Stomach (tissue), 9 donors: ENCODE measurements around the gene OR51B4. TPM values are rescaled to one million over a fixed set of nuclear protein-coding genes. Genes with fewer than 3 reads are reported as not detected.
"Not testable (repeated sequence)": the region's sequence is repeated elsewhere in the genome, so short reads cannot be mapped to it uniquely, and the experiment has no call there.

Experiments
- DNase-seq, 2 donors: peaks; one replicate each; pipeline versions ENCODE4 v3.0.0 to v3.0.0-alpha.2; 2013 to 2019
- H3K27ac ChIP-seq, 5 donors: fragments of 200-600 bp in 4 of 5; sonication (generic) in 4 of 5; one replicate each; pipeline ENCODE4 v1.5.1; 2013 to 2019; ENCODE audit warnings: mild to moderate bottlenecking in 1 of 5, moderate library complexity in 1 of 5
- H3K27me3 ChIP-seq, 3 donors: fragments of 200-600 bp; sonication (generic); one replicate each; pipeline ENCODE4 v1.5.1; 2017 to 2019; ENCODE audit warnings: mixed run types in 1 of 3
- H3K36me3 ChIP-seq, 4 donors: fragments of 200-600 bp; sonication (generic); 1 replicate in 3 of 4; 2 replicates in 1 of 4; pipeline ENCODE4 v1.5.1; 2016 to 2019
- H3K4me1 ChIP-seq, 4 donors: fragments of 200-600 bp; sonication (generic); one replicate each; pipeline ENCODE4 v1.5.1; 2016 to 2019
- H3K4me3 ChIP-seq, 4 donors: fragments of 200-600 bp; sonication (generic) in 3 of 4; one replicate each; pipeline ENCODE4 v1.5.1; 2016 to 2019; ENCODE audit warnings: mild to moderate bottlenecking in 1 of 4
- H3K9me3 ChIP-seq, 4 donors: fragments of 200-600 bp; sonication (generic); one replicate each; pipeline ENCODE4 v1.5.1; 2016 to 2019
- CTCF ChIP-seq, 7 experiments: fragments of 450-650 bp in 4 of 7; fragments of 200-600 bp in 3 of 7; sonication (generic) in 3 of 7; IDR thresholded peaks; one replicate each; pipeline ENCODE4 v1.5.1; 2016 to 2019; ENCODE audit warnings: antibody characterized with exemption in 7 of 7, control low read depth in 2 of 7, mild to moderate bottlenecking in 1 of 7
- EP300 ChIP-seq: sonication (generic); formaldehyde crosslinking; IDR thresholded peaks from one replicate; pipeline ENCODE4 v1.6.1; 2017; ENCODE audit warnings: antibody characterized with exemption
- POLR2A ChIP-seq, 4 donors: fragments of 450-650 bp; IDR thresholded peaks; one replicate each; pipeline ENCODE4 v1.6.1; 2016; ENCODE audit warnings: antibody characterized with exemption in 4 of 4, control low read depth in 2 of 4, mild to moderate bottlenecking in 1 of 4, moderate library complexity in 1 of 4
- POLR2AphosphoS5 ChIP-seq, 3 donors: sonication (generic); formaldehyde crosslinking; IDR thresholded peaks; one replicate each; pipeline ENCODE4 v1.6.1; 2016; ENCODE audit warnings: antibody characterized with exemption in 3 of 3
- WGBS, 5 donors: extraction: QIAGEN DNeasy Blood & Tissue Kit in 3 of 5; methylation state at CpG; one replicate each; pipeline versions ENCODE4 v1.1.5 to v1.1.7; 2013 to 2018; 5-methylcytosine and 5-hydroxymethylcytosine counted together
- intact Hi-C: fragments of 100-400 bp; cut with DNase I; formaldehyde crosslinking; loops from one replicate; pipeline ENCODE4 v1.15.1; 2023; ENCODE audit warnings: low total_unique reads
- polyA plus RNA-seq, 3 donors: library from polyadenylated mRNA; stranded (reverse); fragments of 200-250 nt; gene quantifications; one replicate each; pipeline ENCODE4 v1.2.3, GENCODE V29; 2013
- total RNA-seq, 5 donors: library from RNA; depleted of rRNA; stranded (reverse); fragments of >200 nt; gene quantifications; one replicate each; pipeline versions ENCODE4 v1.1.0 to v1.2.3, GENCODE V29; 2014 to 2016
- donor health status: healthy with polysubstance abuse.
- donor health status: Bipolar disorder and iron deficiency.
- donor health status: healthy.

The OR51B4 gene
- total and polyA plus RNA-seq, 8 donors: not detected

DNA sequence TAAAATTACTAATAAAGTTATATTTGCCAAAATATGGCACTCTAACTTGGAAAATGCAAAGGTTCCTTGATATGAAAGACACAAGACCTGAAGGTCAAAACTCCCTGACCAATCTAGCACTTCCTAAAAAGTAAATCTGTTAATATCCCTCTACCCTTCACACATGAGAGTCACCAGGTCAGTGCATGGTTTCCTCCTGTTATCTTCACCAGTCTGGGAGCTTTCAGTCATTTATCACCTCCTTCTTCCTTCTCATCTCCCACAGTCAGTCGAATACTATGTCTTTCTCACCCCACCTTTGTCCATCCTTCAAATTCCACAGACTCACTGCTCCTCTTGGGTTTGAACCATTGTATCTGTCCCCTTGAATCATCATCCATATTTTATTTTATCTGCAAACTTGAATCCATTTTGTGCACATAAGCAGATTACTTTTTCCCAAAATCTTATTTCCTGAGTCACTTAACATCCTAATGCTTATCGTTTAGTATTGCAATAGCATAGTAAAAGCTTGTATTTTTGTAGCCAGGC lies 34.6 kb downstream of the OR51B4 start:
- Histone ChIP-seq H3K27ac (no peak overlapping the region), H3K4me3 (no peak overlapping the region), H3K9me3 (peaks cover 0 to 10% (median 2%) of the 10 kb centered on the region in 4 donors), H3K36me3 (no peaks in the 10 kb centered on the region), H3K4me1 (no peaks in the 10 kb centered on the region), H3K27me3 (no peaks in the 10 kb centered on the region)
- TF ChIP-seq POLR2AphosphoS5 (IDR thresholded peaks at IDR 0.05) (no peak), POLR2A (IDR thresholded peaks at IDR 0.05) (no peak), CTCF (IDR thresholded peaks at IDR 0.05) (no peak), EP300 (no peak)
- 74 to 87% (median 84%) methylated on average over 2 of the region's 2 CpGs for WGBS, 5 donors
- DNase-seq: no peak
- intact Hi-C loops: no loop called here

DNA sequence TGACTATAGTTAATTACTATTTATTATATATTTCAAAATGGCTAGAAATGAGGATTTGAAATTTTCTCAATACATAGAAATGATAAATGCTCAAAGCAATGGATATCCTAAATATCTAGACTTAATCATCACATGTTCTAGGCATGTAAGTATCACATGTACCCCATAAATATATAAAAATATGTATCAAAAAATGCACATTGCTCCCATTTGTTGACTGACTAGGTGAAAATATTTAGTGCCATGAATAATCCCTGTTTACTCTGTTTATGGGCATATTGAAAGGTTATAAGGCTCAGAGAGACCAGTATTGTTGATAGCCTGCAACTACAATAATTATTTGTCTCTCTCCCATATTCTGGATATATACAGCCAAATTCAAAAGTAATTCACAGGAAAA lies 35.1 kb downstream of the OR51B4 start:
- Histone ChIP-seq H3K27me3 (no peaks in the 10 kb centered on the region), H3K9me3 (peaks cover 0 to 12% (median 4%) of the 10 kb centered on the region in 4 donors), H3K4me3 (no peak overlapping the region), H3K4me1 (no peaks in the 10 kb centered on the region), H3K27ac (no peak overlapping the region), H3K36me3 (no peaks in the 10 kb centered on the region)
- TF ChIP-seq EP300 (no peak), POLR2AphosphoS5 (IDR thresholded peaks at IDR 0.05) (no peak), POLR2A (IDR thresholded peaks at IDR 0.05) (no peak)
- DNase-seq: no peak
- intact Hi-C loops: no loop called here

DNA sequence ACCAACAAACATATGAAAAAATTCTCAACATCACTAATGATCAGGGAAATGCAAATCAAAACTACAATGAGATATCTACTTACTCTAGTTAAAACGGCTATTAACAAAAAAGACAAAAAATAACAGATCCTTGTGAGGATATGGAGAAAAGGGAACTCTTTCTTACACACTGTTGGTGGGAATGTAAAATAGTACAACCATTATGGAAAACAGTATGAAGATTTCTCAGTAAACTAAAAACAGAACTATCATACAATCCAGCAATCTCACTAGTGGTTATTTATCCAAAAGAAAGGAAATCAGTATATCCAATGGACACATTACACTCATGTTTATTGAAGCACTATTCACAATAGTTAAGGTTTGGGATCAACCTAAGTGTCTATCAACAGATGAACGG lies 35.9 kb downstream of the OR51B4 start:
- Histone ChIP-seq H3K27ac (no peak overlapping the region), H3K36me3 (no peaks in the 10 kb centered on the region), H3K4me1 (no peaks in the 10 kb centered on the region), H3K9me3 (peaks cover 0 to 17% (median 7%) of the 10 kb centered on the region in 4 donors), H3K4me3 (no peak overlapping the region), H3K27me3 (no peaks in the 10 kb centered on the region)
- intact Hi-C loops: no loop called here
- WGBS, 5 donors: 43 to 63% (median 48%) methylated on average over 2 of the region's 2 CpGs
- no peak for TF ChIP-seq CTCF (IDR thresholded peaks at IDR 0.05)
- no peak for DNase-seq

- intact Hi-C loops: no loop called here
- Histone ChIP-seq H3K27me3 (no peaks in the 10 kb centered on the region), H3K9me3 (peaks cover 0 to 21% (median 9%) of the 10 kb centered on the region in 4 donors), H3K4me1 (no peaks in the 10 kb centered on the region), H3K4me3 (no peak overlapping the region), H3K27ac (no peak overlapping the region), H3K36me3 (no peaks in the 10 kb centered on the region)
- no peak for DNase-seq
- TF ChIP-seq EP300 (no peak), POLR2A (IDR thresholded peaks at IDR 0.05) (no peak), CTCF (IDR thresholded peaks at IDR 0.05) (no peak), POLR2AphosphoS5 (IDR thresholded peaks at IDR 0.05) (no peak)
- 68 to 80% (median 73%) methylated on average over 6 to 7 of the region's 7 CpGs for WGBS, 5 donors
Observed at GRCh38 chr11:5258543-5259262, 43.0 kb downstream of the OR51B4 start.

DNA sequence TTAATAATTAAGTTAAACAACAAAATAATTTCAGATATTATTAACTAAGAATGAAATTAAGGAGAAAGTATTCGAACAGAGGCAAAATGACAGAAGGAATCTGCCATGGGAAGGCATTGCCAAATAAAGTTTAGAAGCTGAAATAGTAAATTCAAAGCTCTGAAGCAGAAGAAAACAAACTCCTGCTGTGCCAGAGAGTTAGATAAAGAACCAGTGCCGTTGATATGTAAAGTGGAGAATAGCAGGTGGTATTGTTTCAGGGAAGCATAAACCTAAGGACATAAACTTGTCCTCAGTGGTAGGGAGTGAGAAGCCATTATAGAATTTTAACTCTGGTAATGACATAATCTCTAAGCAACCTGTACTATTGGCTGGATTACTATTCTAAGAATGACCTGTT lies 44.5 kb downstream of the OR51B4 start:
- Histone ChIP-seq H3K9me3 (peaks cover 0 to 19% (median 5%) of the 10 kb centered on the region in 4 donors), H3K27me3 (no peaks in the 10 kb centered on the region), H3K36me3 (no peaks in the 10 kb centered on the region), H3K4me3 (no peak overlapping the region), H3K27ac (no peak overlapping the region), H3K4me1 (no peaks in the 10 kb centered on the region)
- no peak for DNase-seq
- no peak for TF ChIP-seq EP300
- TF ChIP-seq POLR2AphosphoS5 (IDR thresholded peaks at IDR 0.05): no peak
- TF ChIP-seq CTCF (IDR thresholded peaks at IDR 0.05): no peak
- no peak for TF ChIP-seq POLR2A (IDR thresholded peaks at IDR 0.05)
- 21 to 28% (median 23%) methylated on average over 2 of the region's 2 CpGs for WGBS, 5 donors
- intact Hi-C loops: no loop called here

- H3K27me3 ChIP-seq, H3K4me3 ChIP-seq, H3K36me3 ChIP-seq, H3K27ac ChIP-seq, H3K4me1 ChIP-seq, H3K9me3 ChIP-seq, intact Hi-C loops, DNase-seq: not testable (repeated sequence)
- WGBS, 5 donors: 60 to 76% (median 71%) methylated on average over 4 of the region's 9 CpGs
Observed at GRCh38 chr11:5254646-5255413, 46.9 kb downstream of the OR51B4 start, which contains the start of gene HBG2. HBG2 (minus strand) TSS chr11:5254781; CDS start chr11:5254728, 53 bp downstream.

DNA sequence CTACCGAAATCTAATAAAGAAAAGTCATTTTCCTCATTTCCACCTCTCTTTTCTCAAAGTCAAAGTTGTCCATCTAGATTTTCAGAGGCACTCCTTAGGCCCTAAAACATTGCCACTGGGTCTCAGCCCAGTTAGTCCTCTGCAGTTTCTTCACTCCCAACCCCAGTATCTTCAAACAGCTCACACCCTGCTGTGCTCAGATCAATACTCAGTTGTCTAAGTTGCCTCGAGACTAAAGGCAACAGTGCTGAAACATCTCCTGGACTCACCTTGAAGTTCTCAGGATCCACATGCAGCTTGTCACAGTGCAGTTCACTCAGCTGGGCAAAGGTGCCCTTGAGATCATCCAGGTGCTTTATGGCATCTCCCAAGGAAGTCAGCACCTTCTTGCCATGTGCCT lies 47.7 kb downstream of the OR51B4 start:
- H3K36me3 ChIP-seq, H3K27me3 ChIP-seq, intact Hi-C loops, DNase-seq, H3K27ac ChIP-seq, H3K9me3 ChIP-seq, H3K4me1 ChIP-seq, H3K4me3 ChIP-seq: not testable (repeated sequence)
- 60 to 79% (median 73%) methylated on average over 2 of the region's 2 CpGs for WGBS, 5 donors
